ENCODE results near the gene SLC34A1. TPM values are rescaled to one million over a fixed set of nuclear protein-coding genes. Genes with fewer than 3 reads are reported as not detected.

SLC34A1 gene
- total and polyA plus RNA-seq, 2 of the 4 experiments (the other 2 are of a cell fraction): not detected

DNA sequence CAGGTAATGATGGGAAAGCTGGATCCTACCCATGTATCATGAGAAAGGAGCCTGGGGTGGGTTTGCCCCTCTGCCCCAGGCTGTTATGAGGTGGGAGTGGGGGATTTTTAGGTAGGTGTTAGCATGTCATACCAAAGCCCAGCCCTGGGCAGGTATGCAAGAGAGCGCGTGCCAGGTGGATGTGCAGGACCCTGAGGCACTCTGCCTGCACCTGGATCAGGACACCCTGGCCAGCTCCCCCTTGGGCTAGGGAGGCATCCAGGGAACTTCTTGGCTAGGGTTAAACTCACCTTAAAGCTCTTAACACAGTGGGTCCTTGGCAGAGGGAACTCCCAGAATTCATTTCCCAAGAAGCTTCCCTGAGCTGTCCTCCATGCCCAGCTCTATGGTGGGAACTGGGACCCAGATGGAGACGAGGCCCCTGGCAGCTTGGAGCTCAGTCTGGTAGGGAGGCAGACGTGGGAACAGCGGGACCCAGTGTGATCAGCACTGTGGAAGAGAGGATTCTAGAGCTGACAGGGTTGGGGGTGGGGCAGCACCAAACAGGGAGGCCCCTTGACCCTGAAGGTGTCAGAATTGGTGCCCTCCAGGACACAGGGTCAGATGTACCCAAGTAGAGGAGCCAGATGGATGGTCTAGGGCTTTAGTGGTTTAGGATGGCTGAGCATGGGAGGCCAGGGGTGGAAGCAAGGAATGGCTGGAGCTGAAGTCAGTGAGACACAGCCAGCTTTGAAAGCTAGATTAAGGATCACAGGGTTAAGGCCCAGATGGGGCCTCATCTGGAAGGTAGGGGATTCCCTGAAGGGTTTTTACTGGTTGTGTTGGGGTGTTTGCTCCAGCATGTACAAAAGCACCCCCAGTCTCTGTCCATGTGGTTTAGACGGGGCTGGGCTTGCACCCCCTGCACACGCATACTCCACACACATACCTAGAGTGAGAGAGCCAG, 60.1 kb downstream of the SLC34A1 start (continued):
- TF ChIP-seq MAZ (IDR thresholded peaks at IDR 0.05; ENCODE audit: borderline replicate concordance, low read depth, low read length) (no peak), CEBPB (IDR thresholded peaks at IDR 0.05; ENCODE audit: low read depth, low read length) (no peak)

DNA sequence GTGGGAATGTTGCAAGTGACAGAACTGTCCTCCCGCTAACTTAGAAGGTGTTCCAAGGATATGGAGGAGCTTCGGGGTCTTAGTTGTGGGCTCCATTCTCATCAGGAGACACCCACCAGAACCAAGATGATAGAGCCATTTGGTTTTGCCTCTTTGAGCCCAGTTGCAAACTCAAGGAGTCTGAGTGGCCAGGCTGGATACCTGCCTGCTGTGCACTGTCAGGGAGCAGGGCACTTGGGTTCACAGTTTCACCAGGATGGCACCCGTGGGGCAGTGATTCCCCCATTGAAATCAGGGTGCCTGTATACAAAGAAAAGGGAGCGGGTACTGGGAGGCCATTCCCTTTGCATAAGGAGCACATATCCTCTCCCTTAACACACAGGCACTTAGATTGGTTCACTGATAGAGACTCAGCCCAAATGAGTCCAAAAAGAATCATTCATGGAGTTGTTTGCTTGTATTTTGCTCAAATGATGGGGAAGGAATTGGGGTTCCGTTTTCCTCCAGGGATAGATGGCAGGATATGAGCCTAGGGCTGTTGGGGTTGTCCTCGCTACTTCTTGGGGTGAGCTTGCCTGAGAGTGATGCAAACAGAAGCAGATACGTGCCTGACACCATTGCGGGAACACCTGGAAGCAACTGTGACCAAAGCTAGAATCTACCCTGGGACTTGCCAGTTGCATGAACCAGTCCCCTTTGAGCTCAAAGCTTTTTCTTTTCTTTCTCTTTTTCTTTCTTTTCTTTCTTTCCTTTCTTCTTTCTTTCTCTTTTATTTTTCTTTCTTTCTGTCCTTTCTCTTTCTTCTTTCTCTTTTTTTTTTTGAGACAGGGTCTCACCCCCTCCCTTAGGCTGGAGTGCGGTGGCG, 61.0 kb downstream of the SLC34A1 start:
- no peak overlapping the region for H3K27ac ChIP-seq (ENCODE audit: insufficient read depth, low read length)
- H2BK5ac ChIP-seq (ENCODE audit: low read depth, low read length, poor library complexity, severe bottlenecking): no peak overlapping the region
- H2BK15ac ChIP-seq (ENCODE audit: low read depth, low read length): no peak overlapping the region
- H3K56ac ChIP-seq (ENCODE audit: extremely low read depth, insufficient read depth, low read length): no peak overlapping the region
- no peak overlapping the region for H2AK5ac ChIP-seq (ENCODE audit: low read depth, low read length)
- dilution Hi-C loops (cut with HindIII; ENCODE audit: low sequenced_read_pairs, unreplicated experiment) (no loop called here), intact Hi-C loops (cut with micrococcal nuclease) (no loop called here), in situ Hi-C loops (cut with MboI; ENCODE audit: low sequenced_read_pairs) (loop anchor here (5.0 kb wide), 2 partner anchors 38 to 133 kb away; partner anchors contain the start of genes F12 and MXD3)
- no peaks in the 10 kb centered on the region for H3K9me3 ChIP-seq (ENCODE audit: control insufficient read depth, insufficient read depth, low read length)
- no peaks in the 10 kb centered on the region for H3K27me3 ChIP-seq (ENCODE audit: control insufficient read depth, insufficient read depth, low read length)
- WGBS, 2 experiments (ENCODE audit: extremely low coverage in 2 of 2, insufficient read length in 1 of 2): 37% methylated on average over 2 of the region's 10 CpGs; no CpG with 5 or more reads in 1 of the 2 experiments
- no peak overlapping the region for H3K23ac ChIP-seq (ENCODE audit: low read depth, low read length)
- no peak overlapping the region for H4K8ac ChIP-seq (ENCODE audit: low read depth in 2 of 2, low read length in 2 of 2)
- H2AK9ac ChIP-seq (replicated peaks; ENCODE audit: low read depth, low read length, poor library complexity): no peak overlapping the region
- peaks cover 4% of the 10 kb centered on the region; the same call in 1 of the 2 replicates for H3K9me1 ChIP-seq (ENCODE audit: insufficient read depth, low read length)
- no TSS peak for BruUV-seq (replicated peaks)
- H4K20me1 ChIP-seq (ENCODE audit: insufficient read depth, low read length): peaks cover 11% of the 10 kb centered on the region; the same call in 1 of the 2 replicates
- no peak overlapping the region for H3K18ac ChIP-seq (ENCODE audit: low read depth, low read length)
- ATAC-seq (ENCODE audit: low read depth) (no peak), DNase-seq (no peak)
- peaks cover 0 to 4% of the 10 kb centered on the region in 2 experiments; a peak in 1 of 4 replicates for H3K79me1 ChIP-seq (ENCODE audit: low read depth in 1 of 2, low read length in 2 of 2)
- H4K5ac ChIP-seq (ENCODE audit: low read depth, low read length): no peak overlapping the region
- CTCF ChIA-PET: interaction anchor here (0.6 to 4.7 kb wide), 7 partner anchors 9 to 78 kb away, joined by 3 to 28 read pairs (median 3); no protein-coding TSS in a partner anchor
- H3K14ac ChIP-seq (replicated peaks; ENCODE audit: low read depth, low read length): no peak overlapping the region
- no peak overlapping the region for H3K4me3 ChIP-seq (ENCODE audit: insufficient read depth, low read depth, low read length)
- peaks cover 2% of the 10 kb centered on the region; the same call in 1 of the 2 replicates for H3K36me3 ChIP-seq (ENCODE audit: control insufficient read depth, insufficient read depth, low read length)
- no peak overlapping the region for H3K4me2 ChIP-seq (ENCODE audit: low read depth, low read length)
- H3K4me1 ChIP-seq (ENCODE audit: control insufficient read depth, insufficient read depth, low read length): peaks cover 10% of the 10 kb centered on the region
- H4K91ac ChIP-seq (ENCODE audit: insufficient read depth, low read depth, low read length): no peak overlapping the region
- no peak overlapping the region for H2BK20ac ChIP-seq (ENCODE audit: low read depth, low read length)
- H2AFZ ChIP-seq (replicated peaks; ENCODE audit: low read length, poor library complexity): no peak overlapping the region
- H3K4ac ChIP-seq (ENCODE audit: low read depth, low read length): no peak overlapping the region
- POLR2A ChIA-PET (ENCODE audit: unreplicated experiment): no interaction called here
- H2BK120ac ChIP-seq (ENCODE audit: low read depth, low read length): no peak overlapping the region
- H3K9ac ChIP-seq (ENCODE audit: low read depth, low read length): no peak overlapping the region
- TF ChIP-seq, protein P1, sequence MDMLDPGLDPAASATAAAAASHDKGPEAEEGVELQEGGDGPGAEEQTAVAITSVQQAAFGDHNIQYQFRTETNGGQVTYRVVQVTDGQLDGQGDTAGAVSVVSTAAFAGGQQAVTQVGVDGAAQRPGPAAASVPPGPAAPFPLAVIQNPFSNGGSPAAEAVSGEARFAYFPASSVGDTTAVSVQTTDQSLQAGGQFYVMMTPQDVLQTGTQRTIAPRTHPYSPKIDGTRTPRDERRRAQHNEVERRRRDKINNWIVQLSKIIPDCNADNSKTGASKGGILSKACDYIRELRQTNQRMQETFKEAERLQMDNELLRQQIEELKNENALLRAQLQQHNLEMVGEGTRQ (IDR thresholded peaks at IDR 0.05; ENCODE audit: low read depth, low read length): no peak
- no peak for TF ChIP-seq POLR2A (IDR thresholded peaks at IDR 0.05; ENCODE audit: low read depth, low read length)
- no peak for TF ChIP-seq SMC3 (IDR thresholded peaks at IDR 0.05; ENCODE audit: low read depth, low read length)
- no peak for TF ChIP-seq CEBPB (IDR thresholded peaks at IDR 0.05; ENCODE audit: low read depth, low read length)
- TF ChIP-seq FOS (IDR thresholded peaks at IDR 0.05; ENCODE audit: low read depth, low read length): no peak
- no peak for TF ChIP-seq BHLHE40 (IDR thresholded peaks at IDR 0.05; ENCODE audit: low read depth, low read length)
- no peak for TF ChIP-seq RAD21 (IDR thresholded peaks at IDR 0.05; ENCODE audit: low read length)
- TF ChIP-seq, protein P2, sequence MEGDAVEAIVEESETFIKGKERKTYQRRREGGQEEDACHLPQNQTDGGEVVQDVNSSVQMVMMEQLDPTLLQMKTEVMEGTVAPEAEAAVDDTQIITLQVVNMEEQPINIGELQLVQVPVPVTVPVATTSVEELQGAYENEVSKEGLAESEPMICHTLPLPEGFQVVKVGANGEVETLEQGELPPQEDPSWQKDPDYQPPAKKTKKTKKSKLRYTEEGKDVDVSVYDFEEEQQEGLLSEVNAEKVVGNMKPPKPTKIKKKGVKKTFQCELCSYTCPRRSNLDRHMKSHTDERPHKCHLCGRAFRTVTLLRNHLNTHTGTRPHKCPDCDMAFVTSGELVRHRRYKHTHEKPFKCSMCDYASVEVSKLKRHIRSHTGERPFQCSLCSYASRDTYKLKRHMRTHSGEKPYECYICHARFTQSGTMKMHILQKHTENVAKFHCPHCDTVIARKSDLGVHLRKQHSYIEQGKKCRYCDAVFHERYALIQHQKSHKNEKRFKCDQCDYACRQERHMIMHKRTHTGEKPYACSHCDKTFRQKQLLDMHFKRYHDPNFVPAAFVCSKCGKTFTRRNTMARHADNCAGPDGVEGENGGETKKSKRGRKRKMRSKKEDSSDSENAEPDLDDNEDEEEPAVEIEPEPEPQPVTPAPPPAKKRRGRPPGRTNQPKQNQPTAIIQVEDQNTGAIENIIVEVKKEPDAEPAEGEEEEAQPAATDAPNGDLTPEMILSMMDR (conservative IDR thresholded peaks at IDR 0.05; ENCODE audit: low read depth, low read length): no peak
- TF ChIP-seq MXI1 (IDR thresholded peaks at IDR 0.05; ENCODE audit: borderline replicate concordance, low read depth, low read length): no peak
- TF ChIP-seq NFE2L2 (IDR thresholded peaks at IDR 0.05; ENCODE audit: low read depth, low read length): no peak
- TF ChIP-seq MAZ (IDR thresholded peaks at IDR 0.05; ENCODE audit: borderline replicate concordance, low read depth, low read length): no peak

Data from IMR-90 (cell line).